IMR-90 (cell line): Measurements from ENCODE around the gene KCNIP1. TPM values are rescaled to one million over a fixed set of nuclear protein-coding genes. Genes with fewer than 3 reads are reported as not detected.

ENCODE experiments used
- ATAC-seq: fragments of 200-7000 bp; cut with Tn5 transposase; 2 replicates; pipeline ENCODE4 v1.9.1; 2020; ENCODE audit warnings: low read depth, mild to moderate bottlenecking, moderate library complexity
- BruUV-seq: library from RNA; stranded (reverse); fragments of 400-500 nt; replicated peaks from 2 replicates; lab custom pipeline; 2021; lab: Mats Ljungman, UMichigan
- CTCF ChIA-PET: fragments of 300-600 bp; formaldehyde crosslinking; extraction: SDS; loops from one replicate; lab custom pipeline; 2021; ENCODE audit warnings: antibody characterized with exemption; lab: Yijun Ruan, JAX
- POLR2A ChIA-PET: fragments of 300-600 bp; sonication (Branson Sonifier 250); formaldehyde crosslinking; loops from one replicate; lab custom pipeline; 2022; ENCODE audit warnings: antibody characterized with exemption; ENCODE audit not compliant: unreplicated experiment; lab: Charles Lee
- DNase-seq: peaks from one replicate; pipeline ENCODE4 v3.0.0; 2013
- H2AFZ ChIP-seq: replicated peaks from 2 replicates; pipeline ENCODE3; 2013; ENCODE audit warnings: low read length, mild to moderate bottlenecking; ENCODE audit not compliant: poor library complexity
- H2AK5ac ChIP-seq: 2 replicates; pipeline ENCODE4 v1.6.1; 2013; ENCODE audit warnings: low read depth, low read length, inconsistent platforms
- H2AK9ac ChIP-seq: replicated peaks from 2 replicates; pipeline ENCODE3; 2013; ENCODE audit warnings: mild to moderate bottlenecking, low read depth, low read length, moderate library complexity; ENCODE audit not compliant: poor library complexity
- H2BK120ac ChIP-seq: 2 replicates; pipeline ENCODE4 v1.6.1; 2013; ENCODE audit warnings: low read depth, low read length, inconsistent platforms
- H2BK15ac ChIP-seq: 3 replicates; pipeline ENCODE4 v1.6.1; 2013; ENCODE audit warnings: low read depth, low read length, inconsistent platforms
- H2BK20ac ChIP-seq: 2 replicates; pipeline ENCODE4 v1.6.1; 2013; ENCODE audit warnings: low read depth, mild to moderate bottlenecking, inconsistent platforms, low read length, moderate library complexity
- H2BK5ac ChIP-seq: 2 replicates; pipeline ENCODE4 v1.6.1; 2013; ENCODE audit warnings: mild to moderate bottlenecking, low read depth, low read length, inconsistent platforms; ENCODE audit not compliant: poor library complexity, severe bottlenecking
- H3K14ac ChIP-seq: replicated peaks from 2 replicates; pipeline ENCODE4 v1.6.1; 2013; ENCODE audit warnings: low read depth, low read length, inconsistent platforms
- H3K18ac ChIP-seq: 2 replicates; pipeline ENCODE4 v1.6.1; 2013; ENCODE audit warnings: low read depth, low read length, control low read depth
- H3K23ac ChIP-seq: 2 replicates; pipeline ENCODE4 v1.6.1; 2013; ENCODE audit warnings: low read depth, low read length, inconsistent platforms
- H3K27ac ChIP-seq: 2 replicates; pipeline ENCODE4 v1.5.1; 2013; ENCODE audit warnings: mild to moderate bottlenecking, control low read depth, low read length; ENCODE audit not compliant: insufficient read depth
- H3K27me3 ChIP-seq: 2 replicates; pipeline ENCODE4 v1.6.1; 2013; ENCODE audit warnings: low read length; ENCODE audit not compliant: control insufficient read depth, insufficient read depth
- H3K36me3 ChIP-seq: 2 replicates; pipeline ENCODE4 v1.6.1; 2013; ENCODE audit warnings: low read length, mixed read lengths; ENCODE audit not compliant: control insufficient read depth, insufficient read depth
- H3K4ac ChIP-seq: 2 replicates; pipeline ENCODE4 v1.6.1; 2013; ENCODE audit warnings: low read depth, low read length, inconsistent platforms
- H3K4me1 ChIP-seq: 2 replicates; pipeline ENCODE4 v1.6.1; 2013; ENCODE audit warnings: low read length, mixed read lengths; ENCODE audit not compliant: control insufficient read depth, insufficient read depth
- H3K4me2 ChIP-seq: 2 replicates; pipeline ENCODE4 v1.6.1; 2013; ENCODE audit warnings: low read depth, mild to moderate bottlenecking, control low read depth, low read length, moderate library complexity
- H3K4me3 ChIP-seq: 2 replicates; pipeline ENCODE4 v1.5.1; 2013; ENCODE audit warnings: low read depth, mild to moderate bottlenecking, control low read depth, low read length, moderate library complexity; ENCODE audit not compliant: insufficient read depth
- H3K56ac ChIP-seq: 2 replicates; pipeline ENCODE4 v1.6.1; 2013; ENCODE audit warnings: low read length, inconsistent platforms; ENCODE audit not compliant: insufficient read depth; ENCODE audit errors: extremely low read depth
- H3K79me1 ChIP-seq, 2 experiments: 2 replicates each; pipeline ENCODE4 v1.6.1; 2013; ENCODE audit warnings: low read length in 2 of 2, inconsistent platforms in 1 of 2, low read depth in 1 of 2
- H3K9ac ChIP-seq: 2 replicates; pipeline ENCODE4 v1.6.1; 2013; ENCODE audit warnings: low read depth, low read length, control low read depth
- H3K9me1 ChIP-seq: 2 replicates; pipeline ENCODE4 v1.6.1; 2013; ENCODE audit warnings: low read length, inconsistent platforms; ENCODE audit not compliant: insufficient read depth
- H3K9me3 ChIP-seq: 2 replicates; pipeline ENCODE4 v1.6.1; 2013; ENCODE audit warnings: low read length; ENCODE audit not compliant: control insufficient read depth, insufficient read depth
- H4K20me1 ChIP-seq: 2 replicates; pipeline ENCODE4 v1.6.1; 2013; ENCODE audit warnings: low read length, inconsistent platforms; ENCODE audit not compliant: insufficient read depth
- H4K5ac ChIP-seq: 2 replicates; pipeline ENCODE4 v1.6.1; 2013; ENCODE audit warnings: mild to moderate bottlenecking, low read depth, low read length, control low read depth
- H4K8ac ChIP-seq, 2 experiments: 2 replicates each; pipeline ENCODE4 v1.6.1; 2013; ENCODE audit warnings: low read depth in 2 of 2, low read length in 2 of 2, control low read depth in 1 of 2, inconsistent platforms in 1 of 2
- H4K91ac ChIP-seq: 2 replicates; pipeline ENCODE4 v1.6.1; 2013; ENCODE audit warnings: low read depth, low read length, inconsistent platforms; ENCODE audit not compliant: insufficient read depth
- BHLHE40 ChIP-seq: fragments of 150-350 bp; IDR thresholded peaks from 2 replicates; pipeline ENCODE4 v1.6.1; 2016; ENCODE audit warnings: mild to moderate bottlenecking, low read depth, low read length
- CEBPB ChIP-seq: IDR thresholded peaks from 2 replicates; pipeline ENCODE4 v1.6.1; 2012; ENCODE audit warnings: low read depth, low read length, improper control_type of control experiment
- CHD1 ChIP-seq: IDR thresholded peaks from 2 replicates; pipeline ENCODE4 v1.6.1; 2012; ENCODE audit warnings: low read depth, low read length, improper control_type of control experiment
- FOS ChIP-seq: fragments of 150-350 bp; IDR thresholded peaks from 2 replicates; pipeline ENCODE4 v1.6.1; 2016; ENCODE audit warnings: low read depth, low read length
- MAFK ChIP-seq: IDR thresholded peaks from 2 replicates; pipeline ENCODE4 v1.6.1; 2012; ENCODE audit warnings: low read depth, low read length, improper control_type of control experiment
- MAZ ChIP-seq: IDR thresholded peaks from 2 replicates; pipeline ENCODE4 v1.6.1; 2012; ENCODE audit warnings: low read depth, mild to moderate bottlenecking, low read length, improper control_type of control experiment, moderate library complexity, borderline replicate concordance
- MXI1 ChIP-seq: IDR thresholded peaks from 2 replicates; pipeline ENCODE4 v1.6.1; 2012; ENCODE audit warnings: low read depth, mild to moderate bottlenecking, low read length, moderate library complexity, borderline replicate concordance
- NFE2L2 ChIP-seq: fragments of 150-350 bp; IDR thresholded peaks from 2 replicates; pipeline ENCODE4 v1.6.1; 2016; ENCODE audit warnings: low read depth, mild to moderate bottlenecking, low read length
- POLR2A ChIP-seq: IDR thresholded peaks from 2 replicates; pipeline ENCODE4 v1.6.1; 2012; ENCODE audit warnings: mild to moderate bottlenecking, low read depth, low read length
- RAD21 ChIP-seq: IDR thresholded peaks from 2 replicates; pipeline ENCODE4 v1.6.1; 2012; ENCODE audit warnings: low read length, improper control_type of control experiment
- RCOR1 ChIP-seq: IDR thresholded peaks from 2 replicates; pipeline ENCODE4 v1.6.1; 2012; ENCODE audit warnings: mild to moderate bottlenecking, low read length, improper control_type of control experiment; ENCODE audit not compliant: insufficient replicate concordance
- RFX5 ChIP-seq: IDR thresholded peaks from 2 replicates; pipeline ENCODE4 v1.8.0; 2012; ENCODE audit warnings: low read depth, mild to moderate bottlenecking, low read length, moderate library complexity
- SMC3 ChIP-seq: fragments of 150-350 bp; IDR thresholded peaks from 2 replicates; pipeline ENCODE4 v1.6.1; 2016; ENCODE audit warnings: low read depth, mild to moderate bottlenecking, antibody characterized with exemption, low read length, moderate library complexity
- WGBS, 2 experiments: methylation state at CpG; one replicate each; pipeline versions ENCODE4 v1.1.5 to v1.1.7; 2013; ENCODE audit warnings: missing lambda C conversion rate in 2 of 2; ENCODE audit not compliant: insufficient read length in 1 of 2; ENCODE audit errors: extremely low coverage in 2 of 2; 5-methylcytosine and 5-hydroxymethylcytosine counted together
- dilution Hi-C: fragments of 300-500 bp; cut with HindIII; formaldehyde crosslinking; loops from one replicate; pipeline ENCODE4 v1.14.3; 2018; ENCODE audit warnings: low sequenced_read_pairs; ENCODE audit not compliant: unreplicated experiment
- in situ Hi-C: fragments of 300-500 bp; cut with MboI; formaldehyde crosslinking; loops from 3 replicates; pipeline ENCODE4 v1.14.3; 2019; ENCODE audit warnings: low sequenced_read_pairs, inconsistent platforms, mixed read lengths
- intact Hi-C: fragments of 100-400 bp; cut with micrococcal nuclease; formaldehyde crosslinking; loops from 2 replicates; pipeline ENCODE4 v1.10.0; 2022
- polyA plus RNA-seq, 3 experiments: library from polyadenylated mRNA; depleted of rRNA; stranded (reverse); fragments of >200 nt; gene quantifications; 2 replicates each; pipeline ENCODE4 v1.2.3, GENCODE V29; 2012; ENCODE audit warnings: low replicate concordance in 1 of 3
- total RNA-seq: library from RNA; depleted of rRNA; stranded (reverse); fragments of >200 nt; gene quantifications from 2 replicates; pipeline ENCODE4 v1.2.3, GENCODE V29; 2012
- TF ChIP-seq, protein P1 (sequence below): fragments of 150-350 bp; IDR thresholded peaks from 2 replicates; pipeline ENCODE4 v1.6.1; 2017; ENCODE audit warnings: mild to moderate bottlenecking, antibody characterized with exemption, low read length, low read depth
- TF ChIP-seq, protein P2 (sequence below): fragments of 150-350 bp; IDR thresholded peaks from 2 replicates; pipeline ENCODE4 v1.6.1; 2016; ENCODE audit warnings: low read depth, mild to moderate bottlenecking, low read length, moderate library complexity, borderline replicate concordance

KCNIP1 gene
- total and polyA plus RNA-seq, 2 of the 4 experiments (the other 2 are of a cell fraction), result not detected

DNA sequence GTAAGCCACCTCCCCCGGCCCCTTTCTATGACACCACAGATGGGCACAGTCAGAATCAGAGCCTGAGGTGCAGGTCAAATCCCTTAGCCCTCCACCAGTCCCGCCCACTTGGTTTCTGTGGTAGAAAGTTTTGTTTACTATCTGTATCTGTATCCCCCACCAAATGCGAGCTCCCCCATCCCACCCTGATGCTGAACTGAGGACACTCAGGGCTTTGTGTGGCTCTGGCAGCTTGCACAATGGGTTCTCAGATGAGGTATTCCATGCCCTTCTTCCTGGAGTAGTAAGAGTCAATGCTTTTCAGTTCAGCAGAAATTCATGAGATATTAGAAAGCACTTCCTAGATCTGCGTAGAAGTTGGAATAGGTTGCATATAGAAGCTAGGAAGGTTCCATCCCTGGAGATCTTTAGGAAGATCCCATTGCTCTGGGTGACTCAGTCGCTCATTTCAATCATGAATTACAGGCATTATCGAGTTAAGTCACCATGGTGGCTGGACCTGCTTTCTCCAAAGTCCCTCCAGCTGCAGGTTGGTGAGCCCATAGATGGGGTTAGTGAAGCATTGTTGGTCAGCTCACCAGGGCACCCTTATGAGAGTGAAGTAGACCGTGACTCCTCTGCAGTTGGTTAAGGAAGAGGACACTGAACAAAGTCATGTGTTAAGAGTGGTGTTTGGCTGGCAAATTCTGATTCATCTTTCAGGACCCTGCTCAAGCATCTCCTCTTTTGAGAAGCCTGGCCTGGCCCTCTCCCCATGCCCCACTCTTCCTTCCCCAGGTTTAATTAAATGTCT lies 10.6 kb upstream of the KCNIP1 start:
- DNase-seq (no peak), ATAC-seq (no peak)
- no peaks in the 10 kb centered on the region for H3K79me1 ChIP-seq
- H3K4me3 ChIP-seq, result no peak overlapping the region
- CTCF ChIA-PET, result no interaction called here
- peaks cover 3% of the 10 kb centered on the region; the same call in 1 of the 2 replicates for H3K27me3 ChIP-seq
- no peak overlapping the region for H3K4me2 ChIP-seq
- H3K4ac ChIP-seq, result no peak overlapping the region
- no peaks in the 10 kb centered on the region for H3K9me1 ChIP-seq
- intact Hi-C loops, result loop anchor here (5.0 kb wide), 1 partner anchor 59 kb away; no protein-coding TSS in a partner anchor
- no peak overlapping the region for H3K18ac ChIP-seq
- H4K91ac ChIP-seq, result no peak overlapping the region
- no peak overlapping the region for H2BK15ac ChIP-seq
- H3K14ac ChIP-seq, result no peak overlapping the region
- in situ Hi-C loops, result no loop called here
- no peak overlapping the region for H3K27ac ChIP-seq
- H4K20me1 ChIP-seq, result no peaks in the 10 kb centered on the region
- H3K56ac ChIP-seq, result no peak overlapping the region
- H3K4me1 ChIP-seq, result no peaks in the 10 kb centered on the region
- H3K9me3 ChIP-seq, result no peaks in the 10 kb centered on the region; the same call in 1 of the 2 replicates
- H3K23ac ChIP-seq, result no peak overlapping the region
- WGBS, 2 experiments, result 72% methylated on average over 2 of the region's 7 CpGs; no CpG with 5 or more reads in 1 of the 2 experiments
- no peak overlapping the region for H3K9ac ChIP-seq
- BruUV-seq, result no TSS peak
- H4K5ac ChIP-seq, result no peak overlapping the region
- POLR2A ChIA-PET, result no interaction called here
- H2AFZ ChIP-seq, result no peak overlapping the region
- H2AK9ac ChIP-seq, result no peak overlapping the region
- dilution Hi-C loops, result no loop called here
- no peak overlapping the region for H2AK5ac ChIP-seq
- H2BK120ac ChIP-seq, result no peak overlapping the region
- H3K36me3 ChIP-seq, result no peaks in the 10 kb centered on the region
- H2BK5ac ChIP-seq, result no peak overlapping the region
- H4K8ac ChIP-seq, result no peak overlapping the region
- no peak overlapping the region for H2BK20ac ChIP-seq
- TF ChIP-seq CHD1 (no peak), RFX5 (no peak), NFE2L2 (no peak), RCOR1 (no peak), MXI1 (no peak), POLR2A (no peak), MAZ (no peak), MAFK (no peak), RAD21 (no peak), BHLHE40 (no peak), FOS (no peak), CEBPB (no peak), SMC3 (no peak)
- TF ChIP-seq, protein P1, sequence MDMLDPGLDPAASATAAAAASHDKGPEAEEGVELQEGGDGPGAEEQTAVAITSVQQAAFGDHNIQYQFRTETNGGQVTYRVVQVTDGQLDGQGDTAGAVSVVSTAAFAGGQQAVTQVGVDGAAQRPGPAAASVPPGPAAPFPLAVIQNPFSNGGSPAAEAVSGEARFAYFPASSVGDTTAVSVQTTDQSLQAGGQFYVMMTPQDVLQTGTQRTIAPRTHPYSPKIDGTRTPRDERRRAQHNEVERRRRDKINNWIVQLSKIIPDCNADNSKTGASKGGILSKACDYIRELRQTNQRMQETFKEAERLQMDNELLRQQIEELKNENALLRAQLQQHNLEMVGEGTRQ, result no peak
- TF ChIP-seq, protein P2, sequence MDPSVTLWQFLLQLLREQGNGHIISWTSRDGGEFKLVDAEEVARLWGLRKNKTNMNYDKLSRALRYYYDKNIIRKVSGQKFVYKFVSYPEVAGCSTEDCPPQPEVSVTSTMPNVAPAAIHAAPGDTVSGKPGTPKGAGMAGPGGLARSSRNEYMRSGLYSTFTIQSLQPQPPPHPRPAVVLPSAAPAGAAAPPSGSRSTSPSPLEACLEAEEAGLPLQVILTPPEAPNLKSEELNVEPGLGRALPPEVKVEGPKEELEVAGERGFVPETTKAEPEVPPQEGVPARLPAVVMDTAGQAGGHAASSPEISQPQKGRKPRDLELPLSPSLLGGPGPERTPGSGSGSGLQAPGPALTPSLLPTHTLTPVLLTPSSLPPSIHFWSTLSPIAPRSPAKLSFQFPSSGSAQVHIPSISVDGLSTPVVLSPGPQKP, result no peak
